ENCODE data around the gene G2E3. TPM values are rescaled to one million over a fixed set of nuclear protein-coding genes. Genes with fewer than 3 reads are reported as not detected.

G2E3 gene
- polyA plus RNA-seq (2011; rRNA removed) (7.5 and 13.9 TPM in 2 replicates), polyA minus RNA-seq (2011; rRNA and poly(A)+ RNA removed) (8.0 and 9.7 TPM in 2 replicates)

- ChIA-PET CTCF (no interaction called here), POLR2A (no interaction called here)
- Histone ChIP-seq H3K27me3 (ENCODE audit: control insufficient read depth, insufficient read depth, low read length) (no peaks in the 10 kb centered on the region), H3K4me3 (ENCODE audit: low read depth, low read length) (peak within 1 kb of the TSS; percentile 99), H3K36me3 (ENCODE audit: control insufficient read depth, insufficient read depth, low read length) (no peaks in the 10 kb centered on the region)
- no peak for TF ChIP-seq CTCF (IDR thresholded peaks at IDR 0.05; ENCODE audit: insufficient read depth, low read depth, low read length)
- DNase-seq (ENCODE audit: low read depth): no peak
These were observed at the start of gene G2E3 for GRCh38 chr14:30558675-30559555. TSS of gene G2E3 (plus strand) at chr14:30559158. CDS start at chr14:30581080, 21,922 bp downstream.

GRCh38 chr14:30517737-30518136 lies 41.2 kb upstream of the G2E3 start:
- TF ChIP-seq CTCF (IDR thresholded peaks at IDR 0.05; ENCODE audit: insufficient read depth, low read depth, low read length): no peak
- ChIA-PET CTCF (no interaction called here), POLR2A (no interaction called here)
- no peaks in the 10 kb centered on the region for H3K36me3 ChIP-seq (ENCODE audit: control insufficient read depth, insufficient read depth, low read length)
- no peaks in the 10 kb centered on the region for H3K27me3 ChIP-seq (ENCODE audit: control insufficient read depth, insufficient read depth, low read length)
- no peak for DNase-seq (ENCODE audit: low read depth)
- no peak overlapping the region for H3K4me3 ChIP-seq (ENCODE audit: low read depth, low read length)

- POLR2A ChIA-PET: no interaction called here
- TF ChIP-seq CTCF (IDR thresholded peaks at IDR 0.05; ENCODE audit: insufficient read depth, low read depth, low read length): no peak
- CTCF ChIA-PET: interaction anchor here (1.1 to 4.9 kb wide), 4 partner anchors 8 to 145 kb away, joined by 4 to 47 read pairs (median 19); no protein-coding TSS in a partner anchor
- no peak for DNase-seq (ENCODE audit: low read depth)
- Histone ChIP-seq H3K27me3 (ENCODE audit: control insufficient read depth, insufficient read depth, low read length) (no peaks in the 10 kb centered on the region), H3K4me3 (ENCODE audit: low read depth, low read length) (no peak overlapping the region), H3K36me3 (ENCODE audit: control insufficient read depth, insufficient read depth, low read length) (no peaks in the 10 kb centered on the region)
These were observed 39.9 kb upstream of the G2E3 start for GRCh38 chr14:30518867-30519560.

- ChIA-PET POLR2A (no interaction called here), CTCF (interaction anchor here (0.7 to 4.9 kb wide), 5 partner anchors 8 to 146 kb away, joined by 3 to 47 read pairs (median 19); no protein-coding TSS in a partner anchor)
- no peak overlapping the region for H3K4me3 ChIP-seq (ENCODE audit: low read depth, low read length)
- no peaks in the 10 kb centered on the region for H3K27me3 ChIP-seq (ENCODE audit: control insufficient read depth, insufficient read depth, low read length)
- no peak for TF ChIP-seq CTCF (IDR thresholded peaks at IDR 0.05; ENCODE audit: insufficient read depth, low read depth, low read length)
- H3K36me3 ChIP-seq (ENCODE audit: control insufficient read depth, insufficient read depth, low read length): no peaks in the 10 kb centered on the region
- DNase-seq (ENCODE audit: low read depth): no peak
These were observed 39.0 kb upstream of the G2E3 start for GRCh38 chr14:30519961-30520360.

GRCh38 chr14:30520536-30520935 lies 38.4 kb upstream of the G2E3 start:
- H3K4me3 ChIP-seq (ENCODE audit: low read depth, low read length): no peak overlapping the region
- no peaks in the 10 kb centered on the region for H3K36me3 ChIP-seq (ENCODE audit: control insufficient read depth, insufficient read depth, low read length)
- TF ChIP-seq CTCF (IDR thresholded peaks at IDR 0.05; ENCODE audit: insufficient read depth, low read depth, low read length): no peak
- ChIA-PET POLR2A (no interaction called here), CTCF (interaction anchor here (0.6 to 4.9 kb wide), 6 partner anchors 8 to 675 kb away, joined by 3 to 47 read pairs (median 12); no protein-coding TSS in a partner anchor)
- no peaks in the 10 kb centered on the region for H3K27me3 ChIP-seq (ENCODE audit: control insufficient read depth, insufficient read depth, low read length)
- no peak for DNase-seq (ENCODE audit: low read depth)

Measured in BJ (cell line).